D721Med (cell line): ENCODE data around the gene FLT1.

Experiments
- DNase-seq: peaks from one replicate; pipeline ENCODE4 v3.0.0; 2011; ENCODE audit warnings: low spot score; ENCODE audit not compliant: insufficient read length
- FAIRE-seq: peaks from 2 replicates; lab custom pipeline; 2011; peaks lifted over from hg19 to GRCh38; lab: Jason Lieb, UNC
- CTCF ChIP-seq: IDR thresholded peaks from 2 replicates; pipeline ENCODE4 v1.5.1; 2012; ENCODE audit warnings: mild to moderate bottlenecking, control low read depth; ENCODE audit not compliant: insufficient read depth; ENCODE audit errors: missing control alignments

Gene FLT1

GRCh38 chr13:28442839-28443238 lies 52.1 kb downstream of the FLT1 start:
- DNase-seq (no peak), FAIRE-seq (no peak)
- TF ChIP-seq CTCF, result no peak

- FAIRE-seq (no peak), DNase-seq (no peak)
- TF ChIP-seq CTCF, result no peak
Observed at GRCh38 chr13:28441529-28441928, 53.4 kb downstream of the FLT1 start.

GRCh38 chr13:28440774-28441504 lies 54.0 kb downstream of the FLT1 start:
- no peak for FAIRE-seq
- no peak for DNase-seq
- TF ChIP-seq CTCF, result no peak

- TF ChIP-seq CTCF, result no peak
- no peak for FAIRE-seq
- DNase-seq, result no peak
Observed at GRCh38 chr13:28438598-28439334, 56.2 kb downstream of the FLT1 start.

- no peak for TF ChIP-seq CTCF
- no peak for FAIRE-seq
- no peak for DNase-seq
Observed at GRCh38 chr13:28438067-28438466, 56.9 kb downstream of the FLT1 start.

- FAIRE-seq (no peak), DNase-seq (no peak)
- TF ChIP-seq CTCF, result no peak
Observed at GRCh38 chr13:28435917-28436316, 59.0 kb downstream of the FLT1 start.

- TF ChIP-seq CTCF, result no peak
- DNase-seq (no peak), FAIRE-seq (no peak)
Observed at GRCh38 chr13:28434926-28435325, 60.0 kb downstream of the FLT1 start.
